CD4-positive, CD25-positive, alpha-beta regulatory T cell (primary cell): ENCODE results near the gene DOCK11. TPM values are rescaled to one million over a fixed set of nuclear protein-coding genes. Genes with fewer than 3 reads are reported as not detected.
A peak's percentile ranks its signal among the peaks of the same experiment; 100 is the strongest.

Experiments
- ATAC-seq, 2 donors: fragments of 150-1000 bp; cut with Tn5 transposase; one replicate each; pipeline ENCODE4 v1.10.0; 2021; ENCODE audit warnings: low read depth in 2 of 2, moderate number of reproducible peaks in 2 of 2, moderate library complexity in 1 of 2
- DNase-seq, 3 donors: peaks; one replicate each; pipeline versions ENCODE4 v3.0.0 to v3.0.0-alpha.2; 2012 to 2022; ENCODE audit warnings: mixed read lengths in 1 of 3
- H3K27ac ChIP-seq: one replicate; pipeline ENCODE4 v1.7.0; 2013; ENCODE audit warnings: mild to moderate bottlenecking, low read length; ENCODE audit not compliant: insufficient read depth, poor library complexity, severe bottlenecking
- H3K27me3 ChIP-seq: one replicate; pipeline ENCODE4 v1.7.0; 2013; ENCODE audit warnings: low read length; ENCODE audit not compliant: control insufficient read depth, insufficient read depth
- H3K36me3 ChIP-seq: one replicate; pipeline ENCODE4 v1.7.0; 2013; ENCODE audit warnings: mild to moderate bottlenecking, low read length, moderate library complexity; ENCODE audit not compliant: control insufficient read depth, insufficient read depth
- H3K4me1 ChIP-seq: 2 replicates; pipeline ENCODE4 v1.7.0; 2013; ENCODE audit warnings: mild to moderate bottlenecking, low read length; ENCODE audit not compliant: insufficient read depth, control insufficient read depth, poor library complexity, severe bottlenecking
- H3K4me3 ChIP-seq: one replicate; pipeline ENCODE4 v1.7.0; 2013; ENCODE audit warnings: low read depth, mild to moderate bottlenecking, low read length, moderate library complexity
- H3K9me3 ChIP-seq, 2 experiments: 1 replicate in 1 of 2; 2 replicates in 1 of 2; pipeline ENCODE4 v1.7.0; 2013; ENCODE audit warnings: low read length in 2 of 2, mild to moderate bottlenecking in 1 of 2, moderate library complexity in 1 of 2; ENCODE audit not compliant: control insufficient read depth in 2 of 2
- H3K27ac Mint-ChIP-seq, 3 donors: one replicate each; pipeline ENCODE4 v1.8.0; 2020 to 2022; ENCODE audit warnings: mild to moderate bottlenecking in 3 of 3, mixed read lengths in 3 of 3, moderate library complexity in 2 of 3
- H3K27me3 Mint-ChIP-seq: one replicate; pipeline ENCODE4 v1.8.0; 2022; ENCODE audit warnings: mild to moderate bottlenecking, mixed read lengths
- H3K36me3 Mint-ChIP-seq: one replicate; pipeline ENCODE4 v1.8.0; 2020; ENCODE audit warnings: mixed read lengths
- H3K4me1 Mint-ChIP-seq, 4 donors: one replicate each; pipeline ENCODE4 v1.8.0; 2020 to 2022; ENCODE audit warnings: mixed read lengths in 4 of 4, mild to moderate bottlenecking in 1 of 4
- H3K4me3 Mint-ChIP-seq, 4 donors: one replicate each; pipeline ENCODE4 v1.8.0; 2020 to 2022; ENCODE audit warnings: mild to moderate bottlenecking in 4 of 4, mixed read lengths in 4 of 4, moderate library complexity in 3 of 4
- H3K9me3 Mint-ChIP-seq, 7 donors: one replicate each; pipeline ENCODE4 v1.8.0; 2020 to 2022; ENCODE audit warnings: mixed read lengths in 7 of 7, mild to moderate bottlenecking in 3 of 7, moderate library complexity in 2 of 7
- polyA plus RNA-seq, 4 donors: library from polyadenylated mRNA; unstranded; fragments of 300-500 nt; fragmentation: Illumina TruSeq; gene quantifications; one replicate each; pipeline ENCODE4 v1.2.3, GENCODE V29; 2021
- total RNA-seq: library from RNA; stranded (reverse); gene quantifications from one replicate; pipeline ENCODE4 v1.2.3, GENCODE V29; 2022

DOCK11 gene
- total and polyA plus RNA-seq, 5 donors from 2014 or later = 26.5 to 126 (median 35.2) TPM

DNA sequence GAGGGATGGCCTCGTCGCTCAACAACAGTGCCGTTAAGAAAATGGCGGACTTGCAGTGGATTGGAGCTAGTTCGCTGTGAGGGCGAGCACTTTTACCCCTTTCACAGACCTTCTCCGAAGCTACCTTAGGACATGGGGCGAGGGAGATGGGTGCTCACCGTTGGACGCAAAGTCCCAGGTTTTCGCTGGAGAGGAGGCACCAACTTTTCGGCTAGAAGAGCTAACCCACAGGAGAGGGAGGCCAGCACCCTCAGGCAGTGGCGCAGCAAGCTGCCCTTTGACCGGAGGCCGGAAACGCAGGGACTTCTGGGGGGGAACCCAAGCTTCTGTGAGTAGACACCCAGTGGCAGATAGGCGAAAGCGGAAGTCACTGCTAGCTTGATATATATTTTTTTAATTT is 138.7 kb downstream of the DOCK11 start:
- Histone ChIP-seq H3K27ac (no peak overlapping the region), H3K9me3 (no peaks in the 10 kb centered on the region), H3K27me3 (no peaks in the 10 kb centered on the region), H3K4me3 (no peak overlapping the region), H3K4me1 (no peaks in the 10 kb centered on the region), H3K36me3 (peaks cover 89% of the 10 kb centered on the region)
- H3K27me3 Mint-ChIP-seq = no peaks in the 10 kb centered on the region
- H3K27ac Mint-ChIP-seq = no peak overlapping the region
- H3K4me3 Mint-ChIP-seq = no peak overlapping the region
- H3K4me1 Mint-ChIP-seq = no peaks in the 10 kb centered on the region
- H3K36me3 Mint-ChIP-seq = peaks cover 6% of the 10 kb centered on the region
- ATAC-seq (no peak), DNase-seq (no peak)
- H3K9me3 Mint-ChIP-seq = no peaks in the 10 kb centered on the region

DNA sequence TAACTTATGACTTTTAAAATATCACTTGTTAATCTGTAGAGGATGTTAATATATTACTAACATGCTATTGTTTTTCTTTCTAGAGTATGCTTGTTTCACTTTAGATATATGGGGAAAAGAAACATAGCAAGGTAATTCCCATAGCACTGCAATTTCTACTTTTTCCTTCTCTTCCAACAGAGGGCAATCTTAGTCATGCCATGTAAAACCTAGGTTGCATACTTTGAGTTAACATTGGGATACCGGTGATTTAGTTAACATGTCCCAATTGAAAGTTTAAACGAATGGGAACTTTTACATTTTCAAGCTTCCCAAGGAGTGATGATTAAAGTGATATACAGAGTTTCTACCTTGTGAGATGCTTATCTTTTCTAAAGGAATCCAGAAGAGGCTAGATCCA is 142.4 kb downstream of the DOCK11 start:
- no peak for DNase-seq
- Mint-ChIP-seq H3K4me3 (no peak overlapping the region), H3K9me3 (no peaks in the 10 kb centered on the region), H3K27ac (no peak overlapping the region), H3K27me3 (no peaks in the 10 kb centered on the region), H3K4me1 (no peaks in the 10 kb centered on the region), H3K36me3 (peaks cover 6% of the 10 kb centered on the region)
- Histone ChIP-seq H3K4me1 (no peaks in the 10 kb centered on the region), H3K9me3 (no peaks in the 10 kb centered on the region), H3K36me3 (peaks cover 88% of the 10 kb centered on the region), H3K27ac (no peak overlapping the region), H3K27me3 (no peaks in the 10 kb centered on the region), H3K4me3 (no peak overlapping the region)
- no peak for ATAC-seq

DNA sequence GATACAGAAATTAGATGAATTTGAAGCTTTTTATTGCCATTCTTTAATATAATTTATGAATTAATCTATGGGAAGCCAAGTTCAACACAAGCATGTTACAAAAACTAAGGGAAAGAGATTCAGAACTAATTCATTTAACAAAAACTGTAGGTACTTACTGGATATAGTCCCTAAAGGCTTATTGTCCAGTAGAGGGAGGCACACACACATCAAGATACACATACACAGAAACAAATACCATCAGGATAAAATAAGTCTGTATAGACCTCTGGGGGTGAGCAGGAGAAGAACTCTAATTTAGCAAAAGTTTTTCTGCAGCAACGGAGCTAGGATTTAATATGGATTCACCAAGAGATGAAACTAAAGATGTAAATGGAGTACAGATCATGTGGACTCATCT is 148.8 kb downstream of the DOCK11 start:
- H3K36me3 ChIP-seq = peaks cover 61% of the 10 kb centered on the region
- H3K27me3 ChIP-seq = no peaks in the 10 kb centered on the region
- Mint-ChIP-seq H3K9me3 (no peaks in the 10 kb centered on the region), H3K27ac (no peak overlapping the region), H3K27me3 (no peaks in the 10 kb centered on the region), H3K4me3 (no peak overlapping the region), H3K4me1 (peaks cover 0 to 9% (median 2%) of the 10 kb centered on the region in 4 donors), H3K36me3 (peaks cover 6% of the 10 kb centered on the region)
- H3K4me3 ChIP-seq = no peak overlapping the region
- H3K4me1 ChIP-seq = no peaks in the 10 kb centered on the region
- no peaks in the 10 kb centered on the region for H3K9me3 ChIP-seq
- no peak overlapping the region for H3K27ac ChIP-seq
- no peak for ATAC-seq
- DNase-seq = no peak

GRCh38 chrX:118652717-118653116 is 157.1 kb downstream of the DOCK11 start:
- H3K36me3 ChIP-seq = peaks cover 69% of the 10 kb centered on the region
- Mint-ChIP-seq H3K27ac (peak overlapping the region in 1 of 3 donors; percentile 43), H3K9me3 (no peaks in the 10 kb centered on the region), H3K4me1 (no peaks in the 10 kb centered on the region), H3K27me3 (no peaks in the 10 kb centered on the region), H3K36me3 (peaks cover 8% of the 10 kb centered on the region), H3K4me3 (no peak overlapping the region)
- DNase-seq (no peak), ATAC-seq (no peak)
- H3K4me1 ChIP-seq = no peaks in the 10 kb centered on the region
- no peaks in the 10 kb centered on the region for H3K27me3 ChIP-seq
- no peaks in the 10 kb centered on the region for H3K9me3 ChIP-seq
- no peak overlapping the region for H3K27ac ChIP-seq
- no peak overlapping the region for H3K4me3 ChIP-seq

DNA sequence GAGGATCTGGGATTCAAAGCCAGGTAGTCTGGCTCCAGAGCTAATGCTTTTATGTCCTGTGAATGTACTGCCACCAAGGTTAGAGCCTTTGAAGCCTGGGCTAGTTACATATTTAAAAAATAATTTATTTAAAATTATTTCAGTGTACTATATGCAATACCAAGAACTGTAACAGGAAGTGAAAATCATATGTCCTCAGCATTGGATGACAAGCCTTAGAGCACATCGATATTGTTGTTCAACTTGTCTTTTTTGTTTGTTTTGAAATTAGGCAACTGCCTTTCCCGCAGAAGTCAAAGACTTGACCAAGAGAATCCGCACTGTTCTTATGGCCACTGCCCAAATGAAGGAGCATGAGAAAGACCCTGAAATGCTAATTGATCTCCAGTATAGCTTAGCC is 158.7 kb downstream of the DOCK11 start:
- peaks cover 15% of the 10 kb centered on the region for H3K36me3 Mint-ChIP-seq
- Histone ChIP-seq H3K36me3 (peaks cover 73% of the 10 kb centered on the region), H3K27me3 (no peaks in the 10 kb centered on the region)

GRCh38 chrX:118655561-118656246 is 160.1 kb downstream of the DOCK11 start:
- Mint-ChIP-seq H3K4me1 (no peaks in the 10 kb centered on the region), H3K27ac (no peak overlapping the region), H3K9me3 (peaks cover 0 to 3% (median 0%) of the 10 kb centered on the region in 7 donors), H3K36me3 (peaks cover 18% of the 10 kb centered on the region), H3K27me3 (no peaks in the 10 kb centered on the region), H3K4me3 (no peak overlapping the region)
- no peaks in the 10 kb centered on the region for H3K27me3 ChIP-seq
- H3K36me3 ChIP-seq = peaks cover 70% of the 10 kb centered on the region
- H3K4me3 ChIP-seq = no peak overlapping the region
- no peaks in the 10 kb centered on the region for H3K9me3 ChIP-seq
- H3K4me1 ChIP-seq = no peaks in the 10 kb centered on the region
- H3K27ac ChIP-seq = no peak overlapping the region
- DNase-seq = no peak
- no peak for ATAC-seq

More for the DNA sequence above, 158.7 kb downstream of the DOCK11 start:
- DNase-seq (no peak), ATAC-seq (no peak)
- H3K4me3 Mint-ChIP-seq = no peak overlapping the region
- H3K27ac Mint-ChIP-seq = peak overlapping the region in 1 of 3 donors; percentile 24
- H3K4me1 Mint-ChIP-seq = no peaks in the 10 kb centered on the region
- peaks cover 0 to 3% (median 0%) of the 10 kb centered on the region in 7 donors for H3K9me3 Mint-ChIP-seq
- no peak overlapping the region for H3K4me3 ChIP-seq
- no peak overlapping the region for H3K27ac ChIP-seq
- H3K27me3 Mint-ChIP-seq = no peaks in the 10 kb centered on the region
- no peaks in the 10 kb centered on the region for H3K9me3 ChIP-seq
- H3K4me1 ChIP-seq = no peaks in the 10 kb centered on the region

DNA sequence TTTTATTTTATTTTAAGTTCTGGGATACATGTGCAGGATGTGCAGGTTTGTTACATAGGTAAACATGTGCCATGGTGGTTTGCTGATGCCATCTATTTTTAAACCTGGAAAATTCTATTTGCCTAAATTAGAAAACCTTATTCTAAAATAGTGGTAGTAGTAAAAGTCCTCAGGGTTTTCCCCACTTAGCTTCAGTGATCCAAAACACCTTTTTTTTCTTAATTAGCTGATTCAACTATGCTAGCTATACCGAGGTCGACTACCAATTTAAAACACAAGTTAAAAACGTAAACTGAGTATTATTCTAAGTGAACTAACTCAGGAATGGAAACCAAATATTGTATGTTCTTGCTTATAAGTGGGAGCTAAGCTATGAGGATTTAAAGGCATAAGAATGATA is 161.8 kb downstream of the DOCK11 start:
- no peak overlapping the region for H3K27ac ChIP-seq
- no peaks in the 10 kb centered on the region for H3K4me1 ChIP-seq
- no peaks in the 10 kb centered on the region for H3K27me3 Mint-ChIP-seq
- no peaks in the 10 kb centered on the region for H3K4me1 Mint-ChIP-seq
- H3K4me3 Mint-ChIP-seq = no peak overlapping the region
- H3K9me3 Mint-ChIP-seq = peaks cover 0 to 3% (median 0%) of the 10 kb centered on the region in 7 donors
- H3K36me3 Mint-ChIP-seq = peaks cover 15% of the 10 kb centered on the region
- H3K36me3 ChIP-seq = peaks cover 77% of the 10 kb centered on the region
- no peak overlapping the region for H3K27ac Mint-ChIP-seq
- DNase-seq (no peak), ATAC-seq (no peak)
- no peak overlapping the region for H3K4me3 ChIP-seq
- no peaks in the 10 kb centered on the region for H3K9me3 ChIP-seq
- H3K27me3 ChIP-seq = no peaks in the 10 kb centered on the region

DNA sequence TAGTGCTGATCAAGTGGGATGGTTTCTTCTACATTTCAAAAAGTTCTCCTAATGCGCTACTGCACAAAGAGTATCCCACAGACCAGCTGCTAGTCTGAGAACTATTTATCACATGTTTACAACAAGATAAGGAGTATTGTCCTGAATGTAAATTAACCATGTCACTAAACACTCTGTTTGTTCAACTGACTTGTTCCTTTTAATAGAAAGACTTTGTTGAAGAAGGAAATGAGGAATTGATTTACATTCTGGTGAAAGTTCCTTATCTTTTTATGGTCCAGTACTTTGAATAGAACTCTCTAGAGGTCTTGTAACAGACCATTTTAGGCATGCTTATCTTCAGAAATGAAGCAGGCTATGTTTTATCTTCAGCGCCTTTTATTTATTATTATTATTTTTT is 164.5 kb downstream of the DOCK11 start:
- H3K36me3 ChIP-seq = peaks cover 76% of the 10 kb centered on the region
- no peaks in the 10 kb centered on the region for H3K4me1 ChIP-seq
- H3K4me1 Mint-ChIP-seq = peaks cover 0 to 2% (median under 1%) of the 10 kb centered on the region in 4 donors
- peaks cover 0 to 3% (median 0%) of the 10 kb centered on the region in 7 donors for H3K9me3 Mint-ChIP-seq
- no peaks in the 10 kb centered on the region for H3K9me3 ChIP-seq
- ATAC-seq (no peak), DNase-seq (no peak)
- no peak overlapping the region for H3K27ac ChIP-seq
- H3K4me3 Mint-ChIP-seq = no peak overlapping the region
- peaks cover 20% of the 10 kb centered on the region for H3K36me3 Mint-ChIP-seq
- H3K27me3 Mint-ChIP-seq = no peaks in the 10 kb centered on the region
- no peak overlapping the region for H3K4me3 ChIP-seq
- no peak overlapping the region for H3K27ac Mint-ChIP-seq
- H3K27me3 ChIP-seq = no peaks in the 10 kb centered on the region
